Effector memory CD4-positive, alpha-beta T cell (primary cell): ENCODE results near the gene ACOX1.

Experiments
- DNase-seq, 3 donors: peaks; one replicate each; pipeline ENCODE4 v3.0.0-alpha.2; 2020
- H3K27ac ChIP-seq: 2 replicates; pipeline ENCODE4 v1.7.0; 2013; ENCODE audit warnings: mild to moderate bottlenecking, low read length, moderate library complexity; ENCODE audit not compliant: insufficient read depth, poor library complexity, severe bottlenecking
- H3K27me3 ChIP-seq: replicated peaks from 2 replicates; pipeline ENCODE4 v1.7.0; 2013; ENCODE audit warnings: mild to moderate bottlenecking, low read length; ENCODE audit not compliant: insufficient read depth, control insufficient read depth, poor library complexity, severe bottlenecking
- H3K36me3 ChIP-seq: 2 replicates; pipeline ENCODE4 v1.7.0; 2013; ENCODE audit warnings: mild to moderate bottlenecking, low read length, moderate library complexity; ENCODE audit not compliant: control insufficient read depth, insufficient read depth
- H3K4me1 ChIP-seq: 2 replicates; pipeline ENCODE4 v1.7.0; 2013; ENCODE audit warnings: low read length, mild to moderate bottlenecking; ENCODE audit not compliant: control insufficient read depth, insufficient read depth, poor library complexity, severe bottlenecking
- H3K4me3 ChIP-seq: 2 replicates; pipeline ENCODE4 v1.7.0; 2013; ENCODE audit warnings: low read length, low read depth, mild to moderate bottlenecking; ENCODE audit not compliant: insufficient read depth, poor library complexity, severe bottlenecking
- H3K9me3 ChIP-seq: 2 replicates; pipeline ENCODE4 v1.7.0; 2013; ENCODE audit warnings: mild to moderate bottlenecking, low read length, moderate library complexity; ENCODE audit not compliant: control insufficient read depth

ACOX1 gene

GRCh38 chr17:75921596-75921995 lies 57.4 kb downstream of the ACOX1 start:
- no peaks in the 10 kb centered on the region for H3K27me3 ChIP-seq
- H3K4me1 ChIP-seq = no peaks in the 10 kb centered on the region
- DNase-seq = no peak
- no peak overlapping the region for H3K4me3 ChIP-seq
- H3K9me3 ChIP-seq = no peaks in the 10 kb centered on the region
- H3K27ac ChIP-seq = no peak overlapping the region
- no peaks in the 10 kb centered on the region for H3K36me3 ChIP-seq

DNA sequence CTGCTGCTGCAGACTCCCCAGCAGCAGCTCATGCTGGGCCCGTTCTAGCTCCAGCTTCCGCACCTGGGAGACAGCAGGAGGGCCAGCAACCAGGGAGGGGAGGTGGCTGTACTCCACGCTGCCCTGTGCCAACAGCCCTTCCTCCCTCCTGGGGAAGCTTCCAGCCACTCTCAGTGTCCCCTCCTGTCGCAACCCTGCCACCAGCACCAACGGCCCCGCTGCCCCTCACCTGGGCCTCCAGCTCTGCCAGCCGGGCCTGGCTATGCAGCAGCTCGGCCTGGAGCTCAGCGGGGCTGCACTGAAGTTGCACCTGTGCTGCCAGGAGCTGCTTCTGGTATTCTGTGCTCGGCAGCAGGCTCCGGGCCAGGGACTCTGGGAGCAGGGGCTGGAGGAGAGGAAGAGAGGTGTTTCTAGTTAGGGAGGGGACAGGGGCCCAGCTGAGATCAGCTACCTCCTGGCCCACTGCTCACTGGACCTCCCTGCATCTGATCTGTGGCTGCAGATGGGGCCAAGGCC lies 58.9 kb downstream of the ACOX1 start:
- DNase-seq = no peak
- Histone ChIP-seq H3K27me3 (no peaks in the 10 kb centered on the region), H3K4me3 (no peak overlapping the region), H3K36me3 (no peaks in the 10 kb centered on the region), H3K4me1 (no peaks in the 10 kb centered on the region), H3K27ac (no peak overlapping the region), H3K9me3 (no peaks in the 10 kb centered on the region)

GRCh38 chr17:75919611-75920010 lies 59.4 kb downstream of the ACOX1 start:
- Histone ChIP-seq H3K9me3 (no peaks in the 10 kb centered on the region), H3K36me3 (no peaks in the 10 kb centered on the region), H3K27me3 (no peaks in the 10 kb centered on the region), H3K27ac (no peak overlapping the region), H3K4me3 (no peak overlapping the region), H3K4me1 (no peaks in the 10 kb centered on the region)
- no peak for DNase-seq

GRCh38 chr17:75917917-75918445 lies 61.0 kb downstream of the ACOX1 start:
- H3K4me3 ChIP-seq = no peak overlapping the region
- H3K36me3 ChIP-seq = no peaks in the 10 kb centered on the region

GRCh38 chr17:75917141-75917916 lies 61.6 kb downstream of the ACOX1 start:
- Histone ChIP-seq H3K36me3 (no peaks in the 10 kb centered on the region), H3K27ac (no peak overlapping the region), H3K27me3 (no peaks in the 10 kb centered on the region), H3K4me3 (no peak overlapping the region), H3K9me3 (no peaks in the 10 kb centered on the region), H3K4me1 (no peaks in the 10 kb centered on the region)
- DNase-seq = no peak

More at GRCh38 chr17:75917917-75918445, 61.0 kb downstream of the ACOX1 start:
- Histone ChIP-seq H3K9me3 (no peaks in the 10 kb centered on the region), H3K4me1 (no peaks in the 10 kb centered on the region), H3K27me3 (no peaks in the 10 kb centered on the region), H3K27ac (no peak overlapping the region)
- DNase-seq = no peak

- no peak overlapping the region for H3K27ac ChIP-seq
- H3K4me3 ChIP-seq = no peak overlapping the region
- no peaks in the 10 kb centered on the region for H3K4me1 ChIP-seq
- no peaks in the 10 kb centered on the region for H3K36me3 ChIP-seq
- no peaks in the 10 kb centered on the region for H3K27me3 ChIP-seq
- no peak for DNase-seq
- no peaks in the 10 kb centered on the region for H3K9me3 ChIP-seq
Observed at GRCh38 chr17:75915268-75915667, 63.7 kb downstream of the ACOX1 start.

- no peaks in the 10 kb centered on the region for H3K27me3 ChIP-seq
- no peak for DNase-seq
- no peaks in the 10 kb centered on the region for H3K36me3 ChIP-seq
- no peaks in the 10 kb centered on the region for H3K4me1 ChIP-seq
- no peak overlapping the region for H3K4me3 ChIP-seq
- H3K9me3 ChIP-seq = no peaks in the 10 kb centered on the region
- no peak overlapping the region for H3K27ac ChIP-seq
Observed at GRCh38 chr17:75914643-75915267, 64.2 kb downstream of the ACOX1 start.

GRCh38 chr17:75913537-75914210 lies 65.3 kb downstream of the ACOX1 start:
- no peaks in the 10 kb centered on the region for H3K36me3 ChIP-seq
- no peaks in the 10 kb centered on the region for H3K27me3 ChIP-seq
- no peak overlapping the region for H3K27ac ChIP-seq
- no peaks in the 10 kb centered on the region for H3K4me1 ChIP-seq
- H3K4me3 ChIP-seq = no peak overlapping the region
- DNase-seq = no peak
- no peaks in the 10 kb centered on the region for H3K9me3 ChIP-seq

GRCh38 chr17:75910699-75911098 lies 68.3 kb downstream of the ACOX1 start:
- no peaks in the 10 kb centered on the region for H3K36me3 ChIP-seq
- no peaks in the 10 kb centered on the region for H3K9me3 ChIP-seq
- H3K27ac ChIP-seq = no peak overlapping the region
- no peak overlapping the region for H3K4me3 ChIP-seq
- H3K27me3 ChIP-seq = no peaks in the 10 kb centered on the region
- no peak for DNase-seq
- no peaks in the 10 kb centered on the region for H3K4me1 ChIP-seq
